Natural killer cell (primary cell): ENCODE measurements around the gene EXOSC7. TPM values are rescaled to one million over a fixed set of nuclear protein-coding genes. Genes with fewer than 3 reads are reported as not detected.

Experiments used
- ATAC-seq, 3 donors: fragments of 150-1000 bp in 2 of 3; fragments of 200-7000 bp in 1 of 3; cut with Tn5 transposase; 1 replicate in 1 of 3; 2 replicates in 2 of 3; pipeline ENCODE4 v1.10.0; 2021; ENCODE audit warnings: mild to moderate bottlenecking in 2 of 3, moderate library complexity in 2 of 3
- DNase-seq, 2 donors: peaks; one replicate each; pipeline versions ENCODE4 v3.0.0 to v3.0.0-alpha.2; 2013 to 2021; ENCODE audit warnings: mixed read lengths in 1 of 2
- H3K27ac ChIP-seq: one replicate; pipeline ENCODE4 v1.5.1; 2013; ENCODE audit warnings: mild to moderate bottlenecking, low read length
- H3K27me3 ChIP-seq: one replicate; pipeline ENCODE4 v1.6.1; 2013; ENCODE audit warnings: low read length; ENCODE audit not compliant: control insufficient read depth, insufficient read depth
- H3K36me3 ChIP-seq: one replicate; pipeline ENCODE4 v1.6.1; 2013; ENCODE audit warnings: low read length; ENCODE audit not compliant: control insufficient read depth, insufficient read depth
- H3K4me1 ChIP-seq: one replicate; pipeline ENCODE4 v1.6.1; 2013; ENCODE audit warnings: low read length; ENCODE audit not compliant: control insufficient read depth, insufficient read depth
- H3K4me3 ChIP-seq: one replicate; pipeline ENCODE4 v1.5.1; 2013; ENCODE audit warnings: low read length
- H3K9me3 ChIP-seq: one replicate; pipeline ENCODE4 v1.6.1; 2013; ENCODE audit warnings: low read length; ENCODE audit not compliant: control insufficient read depth, insufficient read depth
- H3K27ac Mint-ChIP-seq, 2 donors: one replicate each; pipeline ENCODE4 v1.8.0; 2022; ENCODE audit warnings: mild to moderate bottlenecking in 2 of 2, mixed read lengths in 2 of 2, moderate library complexity in 1 of 2
- H3K27me3 Mint-ChIP-seq, 2 donors: one replicate each; pipeline ENCODE4 v1.8.0; 2022; ENCODE audit warnings: low read depth in 2 of 2, mixed read lengths in 2 of 2
- H3K36me3 Mint-ChIP-seq: one replicate; pipeline ENCODE4 v1.8.0; 2022; ENCODE audit warnings: mixed read lengths
- H3K4me1 Mint-ChIP-seq, 2 donors: one replicate each; pipeline ENCODE4 v1.8.0; 2022; ENCODE audit warnings: mixed read lengths in 2 of 2
- H3K4me3 Mint-ChIP-seq: one replicate; pipeline ENCODE4 v1.8.0; 2022; ENCODE audit warnings: mild to moderate bottlenecking, moderate library complexity, mixed read lengths
- H3K9me3 Mint-ChIP-seq, 2 donors: one replicate each; pipeline ENCODE4 v1.8.0; 2022; ENCODE audit warnings: mixed read lengths in 2 of 2
- CTCF ChIP-seq: fragments of 200-600 bp; IDR thresholded peaks from one replicate; pipeline ENCODE4 v1.8.0; 2022; ENCODE audit warnings: antibody characterized with exemption
- WGBS: methylation state at CpG from one replicate; pipeline ENCODE4 v1.1.7; 2013; ENCODE audit warnings: missing lambda C conversion rate; ENCODE audit not compliant: insufficient coverage; 5-methylcytosine and 5-hydroxymethylcytosine counted together
- intact Hi-C: fragments of 100-400 bp; cut with micrococcal nuclease; formaldehyde crosslinking; loops from one replicate; pipeline ENCODE4 v1.14.2; 2022
- total RNA-seq, 4 donors: library from RNA; stranded (reverse); fragments of 120-200 nt in 1 of 4; gene quantifications; one replicate each; pipeline versions ENCODE4 v1.2.3 to v1.2.4, GENCODE V29; 2013 to 2022

Gene EXOSC7
- total RNA-seq, 3 donors from 2014 or later (not counting 1 experiment from before 2014, with no cell fraction given): 32.8 to 46.6 (median 36.0) TPM

DNA sequence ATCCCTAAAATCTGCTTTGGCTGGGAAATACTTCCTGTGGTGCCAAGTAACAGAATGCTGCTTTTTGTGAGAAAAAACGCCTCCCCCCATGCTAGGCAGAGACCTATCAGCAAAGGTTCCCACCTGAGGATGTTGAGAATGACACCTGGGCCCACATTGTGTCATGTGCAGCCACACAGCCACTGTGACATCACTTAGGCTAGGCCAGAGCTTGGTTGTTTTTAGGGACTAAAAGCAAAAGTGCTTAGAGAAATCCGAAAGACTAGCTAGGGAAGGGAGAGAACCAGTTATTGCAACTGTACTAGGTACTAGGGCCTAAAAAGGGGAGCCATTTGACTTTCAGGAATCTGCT is 6.2 kb upstream of the EXOSC7 start:
- Mint-ChIP-seq H3K27me3 (no peaks in the 10 kb centered on the region), H3K4me1 (peaks cover 77 to 81% of the 10 kb centered on the region in 2 donors), H3K36me3 (no peaks in the 10 kb centered on the region), H3K9me3 (no peaks in the 10 kb centered on the region), H3K4me3 (peak overlapping the region; percentile 77), H3K27ac (peak overlapping the region; percentile 76 to 90)
- Histone ChIP-seq H3K9me3 (no peaks in the 10 kb centered on the region), H3K27ac (peak overlapping the region; percentile 73), H3K4me3 (no peak overlapping the region), H3K36me3 (no peaks in the 10 kb centered on the region), H3K27me3 (no peaks in the 10 kb centered on the region), H3K4me1 (peaks cover 41% of the 10 kb centered on the region)
- 37% methylated on average over 2 of the region's 2 CpGs for WGBS
- ATAC-seq: peak; percentile 63 to 72 (median 66)
- intact Hi-C loops: loop anchor here (5.0 kb wide), 1 partner anchor 108 kb away; the partner anchor contains the start of gene TMEM42
- DNase-seq: peak in 1 of 2 donors; percentile 40
- no peak for TF ChIP-seq CTCF

DNA sequence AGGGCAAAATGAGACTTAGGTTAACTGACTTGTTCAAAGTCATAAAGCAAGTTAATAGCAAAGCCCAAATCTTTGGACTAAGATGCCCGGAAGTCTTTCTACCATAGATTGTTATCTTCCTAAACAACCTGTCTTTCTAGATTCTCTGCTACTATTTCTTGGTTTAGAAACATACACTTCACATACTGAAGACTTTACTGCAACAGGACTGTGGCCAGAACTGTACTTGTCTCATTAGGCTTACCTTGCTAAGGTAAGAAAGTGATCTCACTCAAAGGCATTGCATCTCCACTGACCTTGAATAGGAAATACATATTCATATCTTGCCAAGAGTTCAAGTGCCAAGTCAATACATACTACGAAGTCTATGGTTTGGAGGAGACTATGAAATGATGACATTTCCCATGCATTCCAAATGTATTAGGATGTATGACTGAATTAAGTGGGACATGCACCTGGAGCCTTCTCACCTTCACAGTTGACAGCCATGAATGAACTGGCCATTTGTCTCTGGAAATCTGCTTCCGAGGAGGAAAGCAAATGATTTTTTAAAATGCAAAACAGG is 5.0 kb upstream of the EXOSC7 start:
- Histone ChIP-seq H3K36me3 (no peaks in the 10 kb centered on the region), H3K4me3 (no peak overlapping the region), H3K9me3 (no peaks in the 10 kb centered on the region), H3K27me3 (no peaks in the 10 kb centered on the region), H3K4me1 (peaks cover 48% of the 10 kb centered on the region), H3K27ac (no peak overlapping the region)
- peaks cover 75 to 76% of the 10 kb centered on the region in 2 donors for H3K4me1 Mint-ChIP-seq
- H3K27me3 Mint-ChIP-seq: no peaks in the 10 kb centered on the region
- 100% methylated on average over 3 of the region's 3 CpGs for WGBS
- no peak for ATAC-seq
- H3K27ac Mint-ChIP-seq: peak overlapping the region; percentile 76 to 90
- intact Hi-C loops: loop anchor here (5.0 kb wide), 1 partner anchor 109 kb away; the partner anchor contains the start of gene TMEM42
- no peak for TF ChIP-seq CTCF
- no peaks in the 10 kb centered on the region for H3K9me3 Mint-ChIP-seq
- no peaks in the 10 kb centered on the region for H3K36me3 Mint-ChIP-seq
- DNase-seq: no peak
- H3K4me3 Mint-ChIP-seq: peak overlapping the region; percentile 42

- no peaks in the 10 kb centered on the region for H3K27me3 ChIP-seq
- no peak overlapping the region for H3K27ac ChIP-seq
- H3K9me3 ChIP-seq: no peaks in the 10 kb centered on the region
- no peaks in the 10 kb centered on the region for H3K36me3 ChIP-seq
- Mint-ChIP-seq H3K27ac (peak overlapping the region; percentile 93 to 98), H3K4me3 (peak overlapping the region; percentile 98), H3K4me1 (peaks cover 67 to 72% of the 10 kb centered on the region in 2 donors), H3K36me3 (no peaks in the 10 kb centered on the region), H3K27me3 (no peaks in the 10 kb centered on the region), H3K9me3 (no peaks in the 10 kb centered on the region)
- no peak for DNase-seq
- ATAC-seq: no peak
- no peak for TF ChIP-seq CTCF
- H3K4me1 ChIP-seq: peaks cover 33% of the 10 kb centered on the region
- intact Hi-C loops: loop anchor here (5.0 kb wide), 1 partner anchor 112 kb away; the partner anchor contains the start of gene TMEM42
- 86% methylated on average over 4 of the region's 4 CpGs for WGBS
- H3K4me3 ChIP-seq: no peak overlapping the region
Observed at GRCh38 chr3:44974416-44974815, 1.6 kb upstream of the EXOSC7 start.

- TF ChIP-seq CTCF: no peak
- Histone ChIP-seq H3K27ac (peak overlapping the region; percentile 26), H3K36me3 (no peaks in the 10 kb centered on the region), H3K27me3 (no peaks in the 10 kb centered on the region), H3K9me3 (no peaks in the 10 kb centered on the region), H3K4me3 (no peak overlapping the region), H3K4me1 (peaks cover 58% of the 10 kb centered on the region)
- no peaks in the 10 kb centered on the region for H3K36me3 Mint-ChIP-seq
- H3K27me3 Mint-ChIP-seq: no peaks in the 10 kb centered on the region
- DNase-seq (peak in 1 of 2 donors; percentile 29), ATAC-seq (no peak)
- 68% methylated on average over 1 of the region's 1 CpG for WGBS
- H3K9me3 Mint-ChIP-seq: no peaks in the 10 kb centered on the region
- intact Hi-C loops: no loop called here
- peak overlapping the region; percentile 13 for H3K4me3 Mint-ChIP-seq
- H3K4me1 Mint-ChIP-seq: peaks cover 81 to 87% of the 10 kb centered on the region in 2 donors
- H3K27ac Mint-ChIP-seq: peak overlapping the region; percentile 68 to 87
Observed at GRCh38 chr3:44981220-44981619, 5.2 kb downstream of the EXOSC7 start.
